HG03521 (cell line): ENCODE measurements around the gene C2orf76.
"Not testable (repeated sequence)": the region's sequence is repeated elsewhere in the genome, so short reads cannot be mapped to it uniquely, and the experiment has no call there.

Experiments used
- ATAC-seq: cut with Tn5 transposase; IDR thresholded peaks from one replicate; pipeline ENCODE4 v1.9.1; 2021; ENCODE audit warnings: mild to moderate bottlenecking, moderate library complexity; ENCODE audit not compliant: unreplicated experiment

C2orf76 gene

DNA sequence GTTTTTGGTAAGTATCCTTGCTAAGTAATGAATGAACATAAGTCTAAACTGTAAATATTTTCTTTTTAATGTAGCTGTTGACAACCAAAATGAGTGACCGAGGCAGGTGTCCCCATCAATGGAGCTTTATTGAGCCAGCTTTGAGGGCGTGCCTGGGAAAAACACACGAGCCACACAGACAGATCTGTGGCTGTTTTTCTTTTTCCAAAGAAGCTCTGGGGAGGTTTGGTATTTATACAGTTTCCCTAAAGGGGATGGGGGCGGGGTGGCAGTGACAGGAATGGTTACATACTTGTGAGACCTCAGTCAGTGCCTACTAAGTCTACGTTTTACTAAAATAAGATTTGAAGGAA is 11.3 kb upstream of the C2orf76 start:
- no peak for ATAC-seq

DNA sequence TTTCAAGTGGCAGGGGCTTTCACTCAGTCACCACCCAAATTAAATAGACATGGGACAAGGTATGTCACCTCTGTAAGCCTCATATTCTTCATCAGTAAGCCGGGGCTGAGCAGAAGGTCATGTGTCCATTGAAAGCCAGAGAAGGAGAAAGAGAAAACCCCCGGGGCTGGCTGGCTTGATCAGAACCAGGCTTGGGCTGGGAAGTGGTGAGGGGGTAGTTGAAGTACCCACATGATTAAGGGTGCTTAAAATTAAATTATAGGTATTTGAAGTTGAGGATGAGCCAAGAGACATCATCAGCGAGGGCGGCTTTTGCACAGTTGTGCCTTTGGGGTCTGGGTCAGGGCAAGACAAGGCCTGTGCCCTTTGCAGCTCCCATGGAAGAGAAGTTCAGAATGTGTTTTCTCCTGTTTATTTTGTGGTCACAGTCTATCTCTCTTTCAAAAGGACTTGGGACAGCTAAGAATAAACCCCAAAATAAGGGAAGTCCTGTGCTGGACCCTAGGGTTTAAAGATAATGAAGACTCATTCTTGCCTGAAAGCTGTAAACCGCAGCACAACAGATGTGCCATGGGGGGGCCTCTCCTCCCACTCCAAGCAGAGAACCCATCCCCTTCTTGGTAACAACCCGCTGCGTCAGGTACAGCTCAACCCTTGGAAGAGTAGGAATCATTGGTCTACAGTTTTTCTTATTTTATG is 10.8 kb upstream of the C2orf76 start:
- ATAC-seq, result no peak

- no peak for ATAC-seq
These were observed 10.2 kb upstream of the C2orf76 start for GRCh38 chr2:119376810-119377209.

DNA sequence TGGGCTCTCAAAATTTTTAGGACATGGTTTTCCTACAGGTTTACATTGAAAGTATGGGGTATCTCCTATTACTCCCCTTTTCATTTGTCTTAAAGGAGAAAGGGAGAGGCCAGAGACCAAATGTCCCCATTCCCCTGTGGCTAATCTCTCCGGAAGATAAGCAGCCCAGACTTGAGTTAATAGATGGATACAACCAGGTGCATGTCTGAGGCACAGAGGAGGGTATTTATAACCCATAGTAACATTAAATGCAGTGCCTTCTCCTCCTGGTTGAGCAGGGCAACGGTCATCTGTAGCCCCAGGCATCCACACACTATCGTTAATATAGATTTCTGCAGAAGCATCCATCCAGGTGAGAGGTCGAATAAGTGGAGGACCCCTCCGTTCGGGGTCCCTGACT is 9.8 kb upstream of the C2orf76 start:
- ATAC-seq, result not testable (repeated sequence)

DNA sequence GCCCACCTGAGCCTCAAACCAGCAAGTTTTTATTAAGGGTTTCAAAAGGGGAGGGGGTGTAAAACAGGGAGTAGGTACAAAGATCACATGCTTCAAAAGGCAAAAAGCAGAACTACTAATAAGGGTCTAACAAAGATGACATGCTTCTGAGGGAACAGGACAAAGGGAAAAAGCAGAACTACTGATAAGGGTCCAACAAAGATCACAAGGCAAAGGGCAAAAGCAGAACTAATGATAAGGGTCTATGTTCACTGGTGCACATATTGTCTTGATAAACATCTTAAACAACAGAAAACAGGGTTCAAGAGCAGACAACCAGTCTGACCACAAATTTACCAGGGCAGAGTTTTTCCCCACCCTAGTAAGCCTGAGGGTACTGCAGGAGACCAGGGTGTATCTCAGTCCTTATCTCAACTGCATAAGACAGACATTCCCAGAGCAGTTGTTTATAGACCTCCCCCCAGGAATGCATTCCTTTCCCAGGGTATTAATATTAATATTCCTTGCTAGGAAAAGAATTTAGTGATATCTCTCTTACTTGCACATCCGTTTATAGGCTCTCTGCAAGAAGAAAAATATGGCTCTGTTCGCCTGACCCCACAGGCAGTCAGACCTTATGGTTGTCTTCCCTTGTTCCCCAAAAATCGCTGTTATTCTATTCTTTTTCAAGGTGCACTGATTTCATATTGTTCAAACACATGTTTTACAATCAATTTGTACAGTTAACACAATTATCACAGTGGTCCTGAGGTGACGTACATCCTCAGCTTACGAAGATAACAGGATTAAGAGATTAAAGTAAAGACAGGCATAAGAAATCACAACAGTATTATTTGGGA is 7.5 kb upstream of the C2orf76 start:
- ATAC-seq, result not testable (repeated sequence)

DNA sequence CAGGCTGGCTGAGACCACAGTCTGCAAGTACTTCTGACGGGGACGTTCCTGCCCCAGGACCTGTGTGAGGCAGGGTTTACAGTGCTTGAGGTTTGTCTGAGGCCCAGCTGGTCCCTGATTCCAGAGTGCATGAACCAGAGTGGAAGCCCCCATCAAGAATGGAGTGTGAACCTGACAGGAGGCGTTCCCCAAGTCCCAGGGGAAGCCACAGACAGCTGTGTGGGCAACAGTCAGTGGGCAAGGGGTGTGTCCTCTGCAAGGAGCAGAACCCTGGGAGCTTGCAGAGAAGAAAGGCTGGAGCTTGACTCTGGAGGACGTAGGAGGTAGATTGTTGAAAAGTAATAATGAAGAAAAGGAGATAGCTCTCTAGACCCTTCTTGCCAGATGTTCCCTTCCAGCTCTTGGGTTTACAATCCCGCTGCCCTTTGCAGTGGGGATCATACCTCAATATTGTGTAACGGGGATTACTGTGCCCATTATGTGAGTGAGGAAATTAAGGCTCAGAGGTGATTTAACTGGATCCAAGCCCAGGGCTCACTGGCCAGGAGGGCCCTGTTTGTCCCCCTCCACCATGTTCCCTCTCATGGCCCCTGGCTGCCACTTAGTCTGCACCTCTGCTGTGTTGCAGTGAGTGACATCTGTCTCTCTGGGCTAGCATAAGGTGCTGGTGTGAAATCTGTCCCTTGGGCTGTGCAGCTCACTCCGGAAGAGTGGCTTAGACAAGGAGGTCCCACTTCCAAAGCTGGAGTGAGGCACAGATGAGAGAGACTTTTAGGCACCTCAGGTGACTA is 6.3 kb upstream of the C2orf76 start:
- ATAC-seq, result no peak

GRCh38 chr2:119371111-119371510 is 4.5 kb upstream of the C2orf76 start:
- no peak for ATAC-seq

DNA sequence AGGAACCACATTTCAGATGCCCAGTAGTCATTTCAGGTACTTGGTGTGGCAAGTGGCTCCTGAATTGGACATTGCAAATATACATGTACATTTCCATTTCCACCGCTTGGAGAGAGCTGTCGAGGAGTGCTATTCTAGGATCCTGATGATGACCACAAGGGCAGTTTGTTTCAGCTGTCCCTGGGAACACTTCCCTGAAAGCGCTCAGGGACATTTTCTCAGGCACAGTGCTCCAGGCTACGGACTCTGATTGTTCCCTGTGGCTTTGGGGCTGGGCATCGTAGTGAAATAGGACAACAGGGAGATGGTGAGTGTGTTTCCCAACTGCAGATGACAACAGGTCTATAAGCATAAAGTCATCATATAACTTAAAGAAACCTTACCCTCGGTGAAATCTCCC is 3.2 kb upstream of the C2orf76 start:
- ATAC-seq, result no peak

- peak; percentile 26 for ATAC-seq
These were observed 952 bp upstream of the C2orf76 start for GRCh38 chr2:119367472-119368099.

GRCh38 chr2:119366161-119366648 is 429 bp downstream of the C2orf76 start:
- peak; percentile 2 for ATAC-seq

DNA sequence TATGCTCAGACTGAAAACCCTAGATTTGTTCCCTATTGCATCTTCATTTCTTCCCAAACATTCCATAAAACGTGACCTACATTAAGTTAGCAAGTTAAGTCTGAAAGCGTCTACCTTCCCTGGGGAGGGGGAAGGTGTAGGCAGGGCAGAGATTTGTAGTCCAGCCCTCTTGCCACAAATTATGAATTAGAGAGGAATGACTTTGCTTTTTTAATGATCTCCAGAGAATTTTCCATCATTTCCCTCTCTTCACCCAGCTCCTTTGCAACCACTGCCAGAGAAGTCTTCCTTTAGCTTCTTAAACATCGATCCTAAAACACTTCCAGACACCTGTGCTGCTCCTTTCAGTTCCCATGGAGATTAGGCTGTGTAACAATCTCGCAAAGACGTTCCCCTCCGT is 1.2 kb downstream of the C2orf76 start:
- no peak for ATAC-seq

GRCh38 chr2:119364798-119365197 is 1.8 kb downstream of the C2orf76 start:
- no peak for ATAC-seq

- ATAC-seq, result no peak
These were observed 6.1 kb downstream of the C2orf76 start for GRCh38 chr2:119360423-119360966.

GRCh38 chr2:119359774-119360173 is 6.9 kb downstream of the C2orf76 start:
- no peak for ATAC-seq

- no peak for ATAC-seq
These were observed 11.8 kb downstream of the C2orf76 start for GRCh38 chr2:119354860-119355259.

DNA sequence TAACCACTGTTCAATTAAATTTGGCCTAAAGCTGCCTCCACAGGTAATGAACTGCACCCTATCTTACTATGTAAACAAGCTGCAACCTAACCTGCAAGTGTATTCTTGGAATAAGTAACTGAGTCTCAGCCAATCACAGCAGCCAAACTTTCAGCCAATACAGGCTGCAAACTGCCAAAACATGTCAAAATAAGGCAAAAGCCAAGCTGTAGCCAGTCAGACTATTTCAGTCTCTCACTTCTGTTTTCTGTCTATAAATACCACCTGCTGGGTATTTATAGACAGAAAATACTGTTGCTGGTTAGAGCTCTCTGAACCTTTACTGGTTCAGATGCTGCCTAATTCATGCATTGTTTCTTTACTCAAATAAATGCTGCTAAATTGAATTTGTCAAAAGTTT is 14.3 kb downstream of the C2orf76 start:
- ATAC-seq, result peak; percentile 85

GRCh38 chr2:119350311-119350998 is 16.2 kb downstream of the C2orf76 start:
- ATAC-seq, result no peak

GRCh38 chr2:119349289-119349688 is 17.3 kb downstream of the C2orf76 start:
- no peak for ATAC-seq

GRCh38 chr2:119341684-119342083 is 24.9 kb downstream of the C2orf76 start:
- no peak for ATAC-seq

GRCh38 chr2:119339562-119339923 is 27.1 kb downstream of the C2orf76 start:
- peak; percentile 13 for ATAC-seq
